ENCODE measurements around the gene ACBD6. TPM values are rescaled to one million over a fixed set of nuclear protein-coding genes. Genes with fewer than 3 reads are reported as not detected.

ACBD6 gene
- total RNA-seq, 2 donors from 2014 or later = 18.3 to 24.6 TPM

- no peak for DNase-seq
- peak; percentile 63 to 64 for ATAC-seq
- intact Hi-C loops (cut with DNase I) = loop anchor here (5.0 to 10.0 kb wide), 2 partner anchors 104 to 332 kb away; partner anchors contain the start of gene XPR1 (in 1 of the 2)
Measured at GRCh38 chr1:180530501-180530900, 28.1 kb upstream of the ACBD6 start.

GRCh38 chr1:180528868-180529470 lies 26.6 kb upstream of the ACBD6 start:
- intact Hi-C loops (cut with DNase I) = loop anchor here in 1 of 2 donors (10.0 kb wide), 1 partner anchor 616 kb away; no protein-coding TSS in a partner anchor
- no peak for ATAC-seq

GRCh38 chr1:180527101-180527669 lies 24.8 kb upstream of the ACBD6 start:
- intact Hi-C loops (cut with DNase I) = loop anchor here in 1 of 2 donors (10.0 kb wide), 1 partner anchor 618 kb away; no protein-coding TSS in a partner anchor
- DNase-seq (no peak), ATAC-seq (peak in 1 of 2 donors; percentile 40)

More at GRCh38 chr1:180528868-180529470, 26.6 kb upstream of the ACBD6 start:
- DNase-seq = no peak

GRCh38 chr1:180525715-180526039 lies 23.3 kb upstream of the ACBD6 start:
- no peak for ATAC-seq
- intact Hi-C loops (cut with DNase I) = loop anchor here in 1 of 2 donors (10.0 kb wide), 1 partner anchor 619 kb away; no protein-coding TSS in a partner anchor

GRCh38 chr1:180524915-180525714 lies 22.7 kb upstream of the ACBD6 start:
- ATAC-seq = no peak
- intact Hi-C loops (cut with DNase I) = loop anchor here in 1 of 2 donors (10.0 kb wide), 1 partner anchor 620 kb away; no protein-coding TSS in a partner anchor
- DNase-seq = no peak

More at GRCh38 chr1:180525715-180526039, 23.3 kb upstream of the ACBD6 start:
- no peak for DNase-seq

GRCh38 chr1:180524160-180524914 lies 22.0 kb upstream of the ACBD6 start:
- no peak for DNase-seq
- intact Hi-C loops (cut with DNase I) = loop anchor here in 1 of 2 donors (10.0 kb wide), 1 partner anchor 620 kb away; no protein-coding TSS in a partner anchor
- ATAC-seq = peak in 1 of 2 donors; percentile 54

GRCh38 chr1:180522213-180522515 lies 19.8 kb upstream of the ACBD6 start:
- no peak for ATAC-seq
- intact Hi-C loops (cut with DNase I) = loop anchor here in 1 of 2 donors (10.0 kb wide), 1 partner anchor 623 kb away; no protein-coding TSS in a partner anchor
- no peak for DNase-seq

- intact Hi-C loops (cut with DNase I) = loop anchor here in 1 of 2 donors (10.0 kb wide), 1 partner anchor 623 kb away; no protein-coding TSS in a partner anchor
- ATAC-seq (no peak), DNase-seq (no peak)
Measured at GRCh38 chr1:180521474-180522212, 19.3 kb upstream of the ACBD6 start.

GRCh38 chr1:180519846-180520245 lies 17.5 kb upstream of the ACBD6 start:
- DNase-seq (no peak), ATAC-seq (no peak)
- intact Hi-C loops (cut with DNase I) = loop anchor here (5.0 to 10.0 kb wide), 4 partner anchors 335 to 645 kb away; no protein-coding TSS in a partner anchor

GRCh38 chr1:180515857-180516388 lies 13.5 kb upstream of the ACBD6 start:
- DNase-seq (peak; percentile 58), ATAC-seq (peak; percentile 95 to 96)
- intact Hi-C loops (cut with DNase I) = loop anchor here (5.0 to 10.0 kb wide), 3 partner anchors 339 to 649 kb away; no protein-coding TSS in a partner anchor

- ATAC-seq = no peak
- no peak for DNase-seq
- intact Hi-C loops (cut with DNase I) = loop anchor here (5.0 to 10.0 kb wide), 3 partner anchors 339 to 649 kb away; no protein-coding TSS in a partner anchor
Measured at GRCh38 chr1:180515364-180515763, 13.0 kb upstream of the ACBD6 start.

GRCh38 chr1:180513531-180513930 lies 11.2 kb upstream of the ACBD6 start:
- intact Hi-C loops (cut with DNase I) = loop anchor here (10.0 kb wide), 2 partner anchors 341 to 651 kb away; no protein-coding TSS in a partner anchor
- no peak for DNase-seq
- no peak for ATAC-seq

- no peak for ATAC-seq
- no peak for DNase-seq
- intact Hi-C loops (cut with DNase I) = loop anchor here (10.0 kb wide), 2 partner anchors 344 to 654 kb away; no protein-coding TSS in a partner anchor
Measured at GRCh38 chr1:180510882-180511281, 8.5 kb upstream of the ACBD6 start.

GRCh38 chr1:180508725-180509097 lies 6.3 kb upstream of the ACBD6 start:
- peak in 1 of 2 donors; percentile 17 for ATAC-seq
- intact Hi-C loops (cut with DNase I) = no loop called here
- DNase-seq = no peak

GRCh38 chr1:180507795-180508724 lies 5.7 kb upstream of the ACBD6 start:
- intact Hi-C loops (cut with DNase I) = no loop called here
- DNase-seq (no peak), ATAC-seq (no peak)

GRCh38 chr1:180505732-180506335 lies 3.5 kb upstream of the ACBD6 start:
- ATAC-seq (no peak), DNase-seq (no peak)
- intact Hi-C loops (cut with DNase I) = no loop called here

All from left cardiac atrium (tissue), 4 donors.